Erythroblast (primary cell): ENCODE results near the gene SHLD2.

Source experiments
- GATA1 ChIP-seq: IDR thresholded peaks from 2 replicates; pipeline ENCODE4 v1.6.1; 2011; ENCODE audit warnings: low read depth, mild to moderate bottlenecking, control low read depth, low read length, moderate library complexity
- POLR2A ChIP-seq: IDR thresholded peaks from 2 replicates; pipeline ENCODE4 v1.6.1; 2011; ENCODE audit warnings: mild to moderate bottlenecking, low read length

GRCh38 chr10:87064651-87065050, 30.4 kb upstream of the SHLD2 start:
- TF ChIP-seq POLR2A (no peak), GATA1 (no peak)
